GM12878 (cell line): Measurements from ENCODE around the gene HDAC5. TPM values are rescaled to one million over a fixed set of nuclear protein-coding genes. Genes with fewer than 3 reads are reported as not detected.

Experiments used
- ATAC-seq: fragments of 200-7000 bp; cut with Tn5 transposase; 3 replicates; pipeline ENCODE4 v1.9.1; 2020; ENCODE audit warnings: mild to moderate bottlenecking, moderate library complexity
- BruUV-seq: library from RNA; stranded (reverse); fragments of 400-500 nt; replicated peaks from 2 replicates; lab custom pipeline; 2021; lab: Mats Ljungman, UMichigan
- CTCF ChIA-PET: fragments of 300-600 bp; sonication (Branson Sonifier 250); formaldehyde crosslinking; extraction: SDS; loops from one replicate; lab custom pipeline; 2021; ENCODE audit warnings: inconsistent platforms; lab: Yijun Ruan, JAX
- POLR2A ChIA-PET: fragments of 350-600 bp; formaldehyde crosslinking; extraction: SDS; loops from one replicate; lab custom pipeline; 2021; ENCODE audit warnings: inconsistent platforms; lab: Charles Lee
- RAD21 ChIA-PET: fragments of 300-600 bp; sonication (Branson Sonifier 250); formaldehyde crosslinking; loops from one replicate; lab custom pipeline; 2023; ENCODE audit warnings: antibody characterized with exemption; ENCODE audit not compliant: unreplicated experiment; lab: Charles Lee
- SMC1A ChIA-PET: fragments of 300-600 bp; sonication (Branson Sonifier 250); formaldehyde crosslinking; loops from one replicate; lab custom pipeline; 2023; ENCODE audit not compliant: unreplicated experiment, uncharacterized antibody; lab: Charles Lee
- DNase-seq: peaks from one replicate; pipeline ENCODE4 v3.0.0-alpha.2; 2011; ENCODE audit warnings: low read depth, low spot score
- FAIRE-seq: peaks from 3 replicates; lab custom pipeline; 2011; peaks lifted over from hg19 to GRCh38; lab: Jason Lieb, UNC
- H2AFZ ChIP-seq: 2 replicates; pipeline ENCODE4 v1.6.0; 2011; ENCODE audit warnings: low read depth, low read length, control low read depth; ENCODE audit not compliant: control insufficient read depth
- H3K27ac ChIP-seq: 2 replicates; pipeline ENCODE4 v1.5.1; 2011; ENCODE audit warnings: control low read depth; ENCODE audit not compliant: control insufficient read depth, insufficient read depth
- H3K27me3 ChIP-seq, 2 experiments: replicated peaks in 1 of 2; 2 replicates each; pipeline versions ENCODE4 v1.6.0 to v1.6.1; 2011; ENCODE audit warnings: low read length in 1 of 2; ENCODE audit not compliant: control insufficient read depth in 2 of 2, insufficient read depth in 2 of 2
- H3K36me3 ChIP-seq, 2 experiments: 2 replicates each; pipeline ENCODE4 v1.5.1; 2011; ENCODE audit warnings: low read length in 1 of 2; ENCODE audit not compliant: control insufficient read depth in 2 of 2, insufficient read depth in 2 of 2
- H3K4me1 ChIP-seq: 2 replicates; pipeline ENCODE4 v1.6.1; 2011; ENCODE audit warnings: mild to moderate bottlenecking, low read length, moderate library complexity, mixed read lengths; ENCODE audit not compliant: control insufficient read depth, insufficient read depth
- H3K4me2 ChIP-seq: 2 replicates; pipeline ENCODE4 v1.6.0; 2011; ENCODE audit warnings: control low read depth; ENCODE audit not compliant: control insufficient read depth, insufficient read depth
- H3K4me3 ChIP-seq: fragments of 200-600 bp; sonication (generic); 2 replicates; pipeline ENCODE4 v1.5.1; 2016
- H3K79me2 ChIP-seq: 2 replicates; pipeline ENCODE4 v1.6.0; 2011; ENCODE audit warnings: low read length; ENCODE audit not compliant: control insufficient read depth, insufficient read depth
- H3K9ac ChIP-seq: 2 replicates; pipeline ENCODE4 v1.8.0; 2011; ENCODE audit warnings: low read length, control low read depth, mixed read lengths; ENCODE audit not compliant: control insufficient read depth, insufficient read depth
- H3K9me3 ChIP-seq: replicated peaks from 3 replicates; pipeline ENCODE4 v1.5.1; 2011; ENCODE audit warnings: mild to moderate bottlenecking, low read length; ENCODE audit not compliant: control insufficient read depth, insufficient read depth
- H4K20me1 ChIP-seq: 2 replicates; pipeline ENCODE4 v1.6.0; 2011; ENCODE audit not compliant: control insufficient read depth, insufficient read depth
- CREM ChIP-seq: IDR thresholded peaks from 2 replicates; pipeline ENCODE4 v1.6.1; 2014; ENCODE audit warnings: antibody characterized with exemption, low read depth
- FOS ChIP-seq: IDR thresholded peaks from 3 replicates; pipeline ENCODE4 v1.6.1; 2011; ENCODE audit warnings: borderline replicate concordance; ENCODE audit not compliant: insufficient read length; ENCODE audit errors: extremely low read depth
- HSF1 ChIP-seq: fragments of 150-350 bp; IDR thresholded peaks from 2 replicates; pipeline ENCODE4 v1.6.1; 2014; ENCODE audit warnings: mild to moderate bottlenecking, low read depth, low read length
- POLR2AphosphoS5 ChIP-seq: IDR thresholded peaks from 2 replicates; pipeline ENCODE4 v1.6.1; 2011; ENCODE audit warnings: mild to moderate bottlenecking, low read length, inconsistent platforms
- RELB ChIP-seq: fragments of 450-650 bp; IDR thresholded peaks from 2 replicates; pipeline ENCODE4 v1.6.1; 2017; ENCODE audit warnings: low read depth, mild to moderate bottlenecking, moderate library complexity
- WGBS: methylation state at CpG from one replicate; pipeline ENCODE4 v1.1.6; 2016; ENCODE audit warnings: low lambda C conversion rate; ENCODE audit not compliant: insufficient replicate concordance, insufficient coverage; ENCODE audit errors: missing lambda C conversion rate; 5-methylcytosine and 5-hydroxymethylcytosine counted together
- in situ Hi-C: fragments of 300-500 bp; cut with MboI; formaldehyde crosslinking; loops from 9 replicates; pipeline ENCODE4 v1.14.3; 2018; ENCODE audit warnings: mixed read lengths
- intact Hi-C: fragments of 100-400 bp; cut with micrococcal nuclease; formaldehyde crosslinking; loops from one replicate; pipeline ENCODE4 v1.14.2; 2022; ENCODE audit not compliant: unreplicated experiment
- polyA plus RNA-seq, 11 experiments: library from polyadenylated mRNA; depleted of rRNA in 4 of 11; unstranded in 6 of 11; stranded (reverse) in 5 of 11; fragments of >200 nt; fragmentation: Nextera tagmentation in 4 of 11; fragmentation: Illumina TruSeq in 1 of 11; extraction: Ambion mirVana in 4 of 11; extraction: Trizol in 1 of 11; gene quantifications; 1 replicate in 1 of 11; 2 replicates in 10 of 11; pipeline versions ENCODE4 v1.2.1 to v1.2.3, GENCODE V29; 2011 to 2016; ENCODE audit warnings: inconsistent platforms in 2 of 11, missing spikeins in 2 of 11, low read depth in 1 of 11
- total RNA-seq, 4 experiments: library from RNA; depleted of rRNA in 3 of 4; stranded (reverse); fragments of >200 nt in 3 of 4; fragmentation: Illumina TruSeq in 1 of 4; extraction: Trizol in 1 of 4; gene quantifications; 2 replicates each; pipeline versions ENCODE4 v1.2.1 to v1.2.3, GENCODE V29; 2013 to 2021

The HDAC5 gene
- total and polyA plus RNA-seq, 10 of the 15 experiments (the other 5 are each of a cell fraction or from before 2014, with no cell fraction given), result 1.1 to 58.0 (median 27.3) TPM

GRCh38 chr17:44105941-44106340, 17.5 kb downstream of the HDAC5 start:
- H3K9ac ChIP-seq, result no peak overlapping the region
- H3K36me3 ChIP-seq, result no peaks in the 10 kb centered on the region; a peak in 2 of 4 replicates
- H3K4me1 ChIP-seq, result peaks cover 6% of the 10 kb centered on the region
- no peak for TF ChIP-seq HSF1
- TF ChIP-seq POLR2AphosphoS5, result no peak
- no peak for TF ChIP-seq RELB
- no peak for TF ChIP-seq FOS
- no peak for TF ChIP-seq CREM
- no peaks in the 10 kb centered on the region for H3K27me3 ChIP-seq
- SMC1A ChIA-PET, result interaction anchor here (1.2 kb wide), 1 partner anchor 14 kb away, joined by 3 read pairs; no protein-coding TSS in a partner anchor
- POLR2A ChIA-PET, result interaction anchor here (0.6 kb wide), 1 partner anchor 17 kb away, joined by 4 read pairs; no protein-coding TSS in a partner anchor
- no peaks in the 10 kb centered on the region for H4K20me1 ChIP-seq
- ATAC-seq, result no peak
- H3K4me2 ChIP-seq, result no peak overlapping the region
- RAD21 ChIA-PET, result no interaction called here
- DNase-seq, result no peak
- intact Hi-C loops (no loop called here), in situ Hi-C loops (loop anchor here (25.0 kb wide), 1 partner anchor 894 kb away; the partner anchor contains the start of gene TMEM106A)
- no peak for FAIRE-seq
- H3K79me2 ChIP-seq, result peaks cover 37% of the 10 kb centered on the region
- no TSS peak for BruUV-seq
- WGBS, result 50% methylated on average over 3 of the region's 3 CpGs
- no peak overlapping the region for H3K27ac ChIP-seq
- no peaks in the 10 kb centered on the region for H3K9me3 ChIP-seq
- CTCF ChIA-PET, result interaction anchor here (1.1 to 1.6 kb wide), 5 partner anchors 10 to 225 kb away, joined by 3 to 11 read pairs (median 5); no protein-coding TSS in a partner anchor
- H2AFZ ChIP-seq, result no peak overlapping the region
- H3K4me3 ChIP-seq, result no peak overlapping the region
